ENCODE measurements around the gene PAQR7.

- no peak for TF ChIP-seq CTCF (IDR thresholded peaks at IDR 0.05)
- no peak for TF ChIP-seq POLR2A (IDR thresholded peaks at IDR 0.05)
Observed at GRCh38 chr1:25817840-25818501, 57.5 kb downstream of the PAQR7 start.
